GM18520 (cell line): ENCODE measurements around the gene LZTFL1.

ENCODE experiments used
- ATAC-seq: cut with Tn5 transposase; IDR thresholded peaks from one replicate; pipeline ENCODE4 v1.9.1; 2021; ENCODE audit not compliant: unreplicated experiment

The LZTFL1 gene, protein sequence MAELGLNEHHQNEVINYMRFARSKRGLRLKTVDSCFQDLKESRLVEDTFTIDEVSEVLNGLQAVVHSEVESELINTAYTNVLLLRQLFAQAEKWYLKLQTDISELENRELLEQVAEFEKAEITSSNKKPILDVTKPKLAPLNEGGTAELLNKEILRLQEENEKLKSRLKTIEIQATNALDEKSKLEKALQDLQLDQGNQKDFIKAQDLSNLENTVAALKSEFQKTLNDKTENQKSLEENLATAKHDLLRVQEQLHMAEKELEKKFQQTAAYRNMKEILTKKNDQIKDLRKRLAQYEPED

DNA sequence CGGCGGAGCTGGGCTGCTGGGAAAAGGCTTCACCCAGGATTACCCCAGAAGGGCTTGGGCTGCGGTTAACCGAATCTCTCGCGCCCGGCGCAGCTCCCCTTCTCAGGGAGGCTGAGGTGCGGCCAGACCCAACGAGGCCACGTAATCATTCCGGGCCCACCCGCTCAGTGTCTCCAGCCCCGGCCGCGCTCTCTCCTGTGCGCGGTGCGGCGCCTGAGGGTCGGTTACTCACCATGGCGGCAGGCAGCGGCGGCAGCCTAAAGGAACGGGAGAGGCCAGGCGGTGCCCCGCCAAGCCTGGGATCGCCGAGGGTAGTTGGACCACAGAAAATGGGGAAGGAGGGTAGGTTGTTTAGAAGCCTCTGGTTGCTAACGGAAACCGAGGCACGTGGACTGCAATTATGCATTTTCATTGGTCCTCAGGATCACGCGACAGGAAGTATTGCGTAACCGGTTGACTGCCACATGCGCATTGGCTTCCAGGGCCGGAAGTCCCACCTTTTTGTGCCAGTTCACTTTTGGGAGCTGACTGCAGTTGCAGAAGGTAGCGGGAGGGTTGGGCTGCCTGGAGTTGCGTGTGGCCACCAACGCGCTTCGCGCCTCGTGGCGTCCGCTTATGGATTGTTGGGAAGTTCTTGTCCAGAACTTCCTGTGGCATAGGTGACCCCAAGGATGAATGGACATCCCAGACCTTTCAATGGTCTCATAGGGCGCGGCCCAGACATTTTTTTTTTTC, at the start of gene LZTFL1:
TSS of gene LZTFL1 (minus strand) at position 363 of the 735 bp plus-strand sequence. CDS start at position 235, 128 bp downstream.
- ATAC-seq: no peak

DNA sequence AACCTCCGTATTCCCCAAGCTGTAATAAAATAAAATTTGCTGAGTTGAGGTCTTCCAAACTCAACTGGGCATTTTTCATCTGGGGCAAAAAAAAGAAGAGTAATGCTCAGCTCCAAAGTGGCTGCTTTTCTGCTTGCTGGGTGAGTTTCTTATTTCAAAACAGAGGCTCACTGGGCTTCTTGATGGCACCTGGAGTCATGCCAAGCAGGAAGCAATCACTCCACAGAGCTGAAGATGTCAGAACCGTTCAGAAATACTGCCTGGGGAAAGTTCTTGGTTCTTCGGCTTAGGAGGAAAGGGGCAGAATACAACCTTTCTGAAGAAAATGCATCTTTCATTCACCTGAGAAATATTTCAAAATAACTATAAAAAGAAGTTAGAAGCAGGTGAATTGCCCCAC, 48.5 kb upstream of the LZTFL1 start:
- no peak for ATAC-seq

DNA sequence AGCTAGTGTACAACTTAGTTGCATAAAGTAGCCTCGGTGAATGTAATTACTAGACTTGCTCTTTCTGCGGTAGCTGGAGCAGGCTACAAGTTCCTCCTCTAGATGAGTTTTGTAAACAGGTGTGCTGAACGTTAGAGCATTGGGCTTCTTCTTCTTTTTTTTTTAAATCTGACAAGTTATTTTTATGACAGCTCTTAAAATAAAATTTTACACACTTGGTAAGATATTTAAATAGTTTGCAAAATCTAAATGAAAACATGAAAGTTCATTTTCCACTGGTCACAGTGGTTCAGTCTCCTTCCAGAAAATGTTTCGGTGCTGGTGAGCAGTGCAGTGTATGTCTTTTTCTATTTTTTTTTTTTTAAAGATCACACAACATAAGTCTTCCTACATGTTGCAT, 47.4 kb upstream of the LZTFL1 start:
- ATAC-seq: no peak

DNA sequence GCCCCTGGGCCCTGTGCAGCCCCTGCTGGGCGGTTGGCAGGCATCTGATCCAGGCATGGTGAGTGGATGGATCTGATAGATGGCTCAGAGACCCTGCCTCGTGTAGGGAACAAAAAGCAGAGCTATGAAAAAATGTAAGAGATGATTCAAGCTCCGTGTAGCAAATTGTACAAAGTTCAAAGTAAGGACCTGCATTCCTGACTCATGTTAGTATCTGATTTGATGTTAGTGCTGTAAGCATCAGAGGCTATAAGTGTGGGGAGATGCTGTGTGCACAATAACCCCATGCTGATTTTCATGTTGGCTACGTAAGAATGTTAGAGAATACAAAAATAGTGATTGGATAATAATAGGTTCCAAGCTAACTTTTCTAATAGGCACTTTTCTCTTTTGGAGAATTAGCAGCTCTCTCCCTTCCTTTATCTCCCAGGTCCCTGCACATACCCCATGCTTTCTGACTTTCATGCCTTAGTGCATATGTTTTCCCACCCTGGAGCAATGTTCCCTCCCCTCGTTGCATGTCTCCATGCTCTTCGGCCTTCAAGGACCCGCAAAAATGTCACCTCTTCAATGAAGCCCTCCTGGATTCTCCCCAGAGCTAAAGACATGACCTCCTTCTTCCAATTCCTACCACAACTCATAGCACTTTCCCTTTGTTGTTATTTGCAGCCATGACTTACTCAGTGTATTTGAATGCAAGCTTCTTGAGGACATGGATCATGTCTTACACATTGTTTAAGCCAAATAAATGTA, 46.0 kb upstream of the LZTFL1 start:
- no peak for ATAC-seq

DNA sequence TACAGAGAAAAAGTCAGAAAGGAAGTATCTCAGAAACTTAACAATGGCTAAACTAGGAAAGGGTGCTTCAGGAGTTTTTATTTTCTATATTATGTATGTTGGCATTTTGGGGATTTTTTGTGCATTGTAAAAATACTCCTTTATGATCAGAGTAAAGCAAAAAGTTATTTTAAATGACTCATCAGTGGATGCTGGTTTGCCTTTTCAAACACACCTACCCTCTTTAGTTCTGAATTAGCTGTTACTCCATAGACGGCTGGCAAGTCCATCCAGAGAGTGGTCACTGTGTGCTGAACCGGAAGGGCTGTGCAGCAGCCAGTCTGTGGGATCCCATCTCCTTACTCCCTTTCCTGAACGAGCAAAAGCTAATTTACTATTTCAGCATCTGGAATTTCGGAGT, 45.4 kb upstream of the LZTFL1 start:
- no peak for ATAC-seq

DNA sequence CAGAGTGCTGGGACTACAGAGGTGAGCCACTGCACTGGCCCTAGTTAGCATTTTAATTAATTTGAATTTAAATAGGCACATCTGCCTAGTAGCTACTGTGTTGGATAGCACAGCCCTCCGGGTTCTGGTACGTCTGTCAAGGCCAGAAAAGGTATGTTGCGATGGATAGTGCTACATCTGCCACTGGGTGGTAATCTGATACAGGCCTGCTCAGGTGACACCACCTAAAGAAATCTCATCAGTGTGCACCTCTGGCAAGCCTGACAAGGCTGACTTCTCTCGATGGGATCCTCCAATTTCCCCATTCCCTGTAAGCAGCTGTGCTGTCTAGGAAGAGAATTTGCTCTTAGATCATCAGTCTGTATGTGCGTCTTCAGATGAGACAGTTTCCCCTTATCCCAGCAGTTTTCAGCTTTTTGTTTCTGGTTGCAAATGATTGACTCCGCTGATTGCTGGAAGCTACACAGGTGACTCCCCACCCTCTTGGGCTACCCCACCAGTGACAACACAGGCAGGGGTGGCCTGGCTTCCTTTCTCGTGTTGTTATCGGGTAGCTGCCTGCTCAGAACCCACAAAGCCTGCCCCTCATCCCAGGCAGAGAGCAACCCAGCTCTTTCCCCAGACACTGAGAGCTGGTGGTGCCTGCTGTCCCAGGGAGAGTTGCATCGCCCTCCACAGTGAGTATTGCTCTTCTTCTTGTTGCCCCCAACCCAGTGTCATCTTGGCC, 44.2 kb upstream of the LZTFL1 start, which contains the start of gene CCR9:
TSS of gene CCR9 (plus strand) at position 565 of the 727 bp plus-strand sequence. CDS start 8,391 bp downstream, outside the sequence.
- no peak for ATAC-seq

DNA sequence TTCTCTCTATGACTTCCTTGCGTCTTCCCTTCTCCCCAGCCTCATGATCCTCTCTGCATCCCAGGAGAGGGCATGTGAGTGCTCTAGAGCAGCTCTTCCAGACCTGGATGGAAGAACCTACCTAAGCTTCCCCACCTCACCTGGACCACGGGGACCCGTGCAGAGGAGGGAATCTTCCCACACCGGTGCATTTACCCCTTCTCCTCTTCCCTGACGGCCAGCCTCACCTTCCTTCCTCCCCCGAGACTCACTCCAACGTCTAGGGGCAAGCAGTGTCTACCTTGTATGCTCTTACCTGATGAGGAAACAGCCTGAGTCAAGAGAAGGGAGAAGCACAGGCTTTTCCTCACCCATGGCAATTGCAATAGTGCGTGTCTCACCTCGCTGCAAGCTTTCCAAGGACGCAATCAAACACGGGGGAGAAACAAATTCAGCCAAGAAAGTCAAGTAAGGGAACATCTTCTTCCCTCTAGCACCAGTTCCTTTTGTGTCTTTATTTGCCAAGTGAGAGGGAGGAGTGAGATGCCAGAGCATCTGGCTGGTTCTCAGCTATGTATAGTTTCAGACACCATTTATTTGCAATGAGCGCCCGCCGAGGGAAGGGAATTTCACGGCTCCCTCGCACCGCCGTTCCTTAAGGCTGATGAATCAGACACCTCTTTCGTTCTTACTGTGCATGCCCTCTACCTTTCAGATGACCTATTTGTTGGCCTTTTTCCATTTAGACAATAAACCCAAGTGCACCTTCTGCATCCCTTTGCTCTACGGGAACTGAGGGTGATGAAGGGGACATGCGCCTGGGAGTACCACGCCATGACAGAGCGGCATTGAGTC, 42.7 kb upstream of the LZTFL1 start:
- no peak for ATAC-seq

DNA sequence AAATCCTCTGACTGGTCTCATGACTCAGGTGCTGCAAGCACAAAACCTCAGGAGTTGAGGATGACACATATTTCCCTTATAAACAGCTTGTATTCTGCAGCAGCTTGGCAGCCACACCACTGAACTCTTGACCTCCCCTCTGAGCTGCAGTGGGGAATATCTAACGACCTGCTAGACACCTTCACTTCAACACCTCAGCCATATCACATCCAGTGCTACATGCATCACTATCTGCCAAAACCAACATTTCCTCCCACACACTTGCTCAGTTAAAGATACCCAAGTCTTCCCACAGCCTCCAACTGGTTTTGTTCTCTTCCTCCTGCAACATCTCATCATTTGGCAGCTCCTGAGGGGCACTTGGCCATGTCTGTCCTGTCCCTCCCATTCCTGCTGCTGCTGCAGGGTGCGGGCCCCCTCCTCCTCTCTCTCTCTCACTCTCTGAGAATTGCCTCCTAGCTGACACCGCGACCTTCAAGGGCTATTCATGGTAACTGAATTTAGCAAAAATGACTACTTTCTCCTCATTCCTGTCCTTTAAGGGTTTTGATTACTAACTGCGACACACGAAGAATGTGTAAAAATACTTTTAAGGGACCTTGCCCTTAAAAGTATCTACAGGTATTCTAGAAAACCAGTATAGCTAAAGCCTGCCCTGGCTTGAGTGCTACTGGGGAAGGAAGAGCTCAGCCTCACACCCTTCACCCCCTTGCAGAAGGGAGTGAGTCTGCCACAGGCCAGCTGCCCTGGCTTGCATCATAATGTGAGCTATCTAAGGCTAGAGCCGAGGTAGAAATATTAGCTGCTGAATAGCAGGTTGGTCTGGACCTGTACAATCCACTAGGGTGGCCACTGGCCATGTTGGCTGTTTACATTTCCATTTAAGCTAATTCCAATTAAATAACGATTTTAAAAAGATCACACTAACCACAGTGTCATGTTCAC, 39.4 kb upstream of the LZTFL1 start:
- ATAC-seq: no peak

DNA sequence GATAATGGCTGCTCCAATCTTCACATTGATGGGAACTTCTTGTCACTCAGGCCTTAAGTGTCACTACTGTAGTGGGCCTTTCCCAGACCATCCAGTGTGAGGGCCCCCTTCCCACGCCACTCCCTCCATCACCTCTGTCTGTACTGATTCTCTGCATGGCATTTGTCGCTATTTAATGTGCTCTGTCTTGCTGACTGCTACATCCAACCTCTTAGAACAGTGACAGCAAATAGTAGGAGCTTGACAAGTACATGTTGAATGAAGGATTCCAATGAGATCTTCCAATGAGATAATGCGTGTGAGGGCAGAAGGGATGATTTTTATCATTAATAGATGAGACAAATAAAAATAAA, 38.8 kb upstream of the LZTFL1 start:
- ATAC-seq: no peak

DNA sequence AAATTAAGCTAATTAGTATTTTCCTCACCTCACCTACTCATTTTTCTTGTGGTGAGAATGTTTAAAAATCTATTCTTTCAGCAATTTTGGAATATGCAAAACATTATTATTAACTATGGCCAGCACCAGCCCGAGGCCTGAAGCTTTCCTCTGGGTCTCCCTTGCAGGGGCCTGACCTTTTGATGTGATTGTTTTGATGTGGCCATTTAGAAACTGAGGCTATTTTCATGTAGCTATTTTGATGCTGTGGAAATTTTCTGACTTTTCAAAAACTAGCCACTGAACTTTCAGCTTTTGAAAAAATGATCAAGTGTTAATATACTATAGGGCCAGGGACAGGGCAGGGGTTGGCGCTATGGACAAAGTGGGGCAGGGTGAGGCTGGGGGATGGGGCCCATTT, 36.2 kb upstream of the LZTFL1 start:
- no peak for ATAC-seq

DNA sequence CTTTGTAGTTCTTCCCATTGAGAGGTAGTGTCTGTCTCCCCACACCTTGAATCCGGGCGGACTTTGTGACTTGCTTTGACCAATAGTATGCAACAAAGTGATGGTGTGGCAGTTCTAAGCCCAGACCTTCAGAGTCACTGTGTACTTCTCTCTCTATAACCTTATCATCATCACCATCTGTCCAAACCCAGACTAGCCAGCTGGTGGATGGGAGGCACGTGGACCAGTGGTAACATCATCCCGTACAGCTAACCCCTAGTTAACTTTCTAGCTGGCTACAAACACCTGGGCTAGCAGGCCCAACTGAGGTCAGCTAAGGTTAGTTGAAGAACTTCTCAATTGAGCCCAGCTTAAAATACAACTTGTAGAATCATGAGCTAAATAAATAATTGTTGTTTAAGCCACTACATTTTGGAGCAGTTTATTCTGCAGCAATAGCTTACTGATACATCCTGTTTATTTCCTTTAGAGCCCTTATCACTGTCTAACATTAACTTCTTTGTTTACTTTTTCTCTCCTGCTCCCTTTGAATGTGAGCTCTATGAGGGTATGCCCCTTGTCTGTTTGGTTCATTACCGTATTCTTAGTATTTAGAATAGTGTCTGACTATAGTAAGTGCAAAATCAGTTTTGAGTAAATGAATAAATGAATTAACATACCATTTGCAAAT, 32.9 kb upstream of the LZTFL1 start:
- no peak for ATAC-seq

DNA sequence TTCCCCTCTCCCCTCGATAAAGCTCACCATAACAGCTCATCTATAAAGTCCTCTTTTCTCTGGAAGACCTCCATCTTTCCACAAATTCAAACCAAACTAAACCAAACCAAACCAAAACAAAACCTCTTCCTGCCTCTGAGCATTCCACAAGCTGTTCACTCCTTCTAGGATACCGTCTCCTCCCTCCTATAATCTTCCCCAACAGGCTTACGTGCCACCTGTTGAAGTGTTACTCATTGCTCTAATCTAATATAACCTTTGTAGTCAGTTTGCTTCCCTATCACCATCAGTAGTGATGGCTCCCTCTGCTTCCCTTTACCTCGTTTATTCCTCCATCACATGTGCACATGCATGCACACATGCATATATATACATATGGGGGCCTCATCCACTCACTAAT, 31.7 kb upstream of the LZTFL1 start:
- no peak for ATAC-seq

DNA sequence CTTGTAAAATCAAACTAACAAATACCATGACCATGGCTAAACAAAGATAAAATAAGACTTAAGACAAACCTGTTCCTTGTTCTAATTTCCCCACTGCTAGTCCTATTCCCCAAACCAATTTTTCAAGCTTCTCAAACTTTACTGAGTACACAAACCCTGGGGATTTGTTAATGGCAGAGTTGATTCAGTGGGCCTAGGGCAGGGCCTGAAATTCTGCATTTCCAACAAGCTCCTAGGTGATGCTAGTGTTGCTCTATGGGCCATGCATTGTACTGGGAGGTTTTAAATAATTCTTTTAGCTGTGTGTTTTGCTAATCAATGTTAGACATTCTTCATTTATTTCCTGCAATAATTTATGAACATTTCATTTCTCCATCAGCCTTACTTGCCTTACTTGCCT, 31.1 kb upstream of the LZTFL1 start:
- no peak for ATAC-seq

DNA sequence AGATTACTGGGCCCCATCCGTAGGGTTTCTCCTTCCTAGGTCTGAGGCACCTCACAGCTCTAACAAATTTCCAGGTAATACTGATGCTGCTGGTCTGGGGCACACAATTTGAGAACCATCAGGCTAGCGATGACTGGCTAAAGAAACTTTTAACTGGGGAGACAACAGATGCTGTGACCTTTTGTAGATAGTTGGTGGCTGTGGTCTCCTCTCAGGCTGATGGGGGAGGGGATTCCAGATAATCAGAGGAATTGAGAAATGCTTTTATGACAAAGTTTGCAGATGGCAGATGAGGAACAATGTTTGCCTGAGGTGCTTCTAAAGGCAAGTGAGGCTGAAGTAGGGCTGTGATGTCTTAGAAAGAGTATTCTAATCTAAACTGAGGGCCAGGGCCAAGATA, 30.6 kb upstream of the LZTFL1 start:
- no peak for ATAC-seq

DNA sequence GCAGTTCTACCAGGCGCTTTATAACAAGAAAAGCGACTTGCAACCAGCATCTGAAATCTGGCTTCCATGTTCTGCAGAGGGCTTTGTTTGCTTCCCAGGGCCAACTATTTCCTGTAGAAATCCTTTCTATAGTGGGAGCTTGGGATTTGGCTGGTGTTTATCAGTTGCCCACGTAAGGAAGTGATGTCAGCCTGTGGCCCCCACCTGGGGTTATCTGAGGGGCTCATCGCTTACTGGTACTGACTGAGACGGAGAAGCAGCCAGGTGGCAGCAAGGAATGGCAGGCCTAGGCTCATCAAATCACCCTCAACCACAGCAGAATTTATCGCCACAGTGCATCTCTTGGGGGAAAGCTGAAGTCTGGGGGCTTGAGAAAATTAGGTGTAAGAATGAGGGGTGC, 29.9 kb upstream of the LZTFL1 start:
- no peak for ATAC-seq

DNA sequence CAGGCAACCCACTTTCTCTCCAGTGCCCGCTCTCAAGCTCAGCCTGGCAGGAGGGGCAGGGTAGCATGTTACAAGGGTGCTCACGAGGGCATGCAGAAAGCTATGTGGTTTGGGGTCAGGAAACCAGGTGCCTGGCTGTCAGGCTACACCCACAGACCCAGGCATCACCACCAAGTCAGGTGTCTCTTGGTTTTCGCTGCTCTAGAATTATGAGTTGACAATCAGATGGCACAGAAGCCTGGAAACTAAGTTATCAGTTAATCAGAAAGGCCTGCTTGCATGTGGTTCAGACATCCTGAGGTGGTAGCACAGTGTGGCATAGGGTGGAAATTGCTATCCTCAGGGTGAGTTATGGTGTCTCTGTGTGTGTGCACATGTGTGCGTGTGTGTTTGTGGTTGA, 28.2 kb upstream of the LZTFL1 start:
- no peak for ATAC-seq

DNA sequence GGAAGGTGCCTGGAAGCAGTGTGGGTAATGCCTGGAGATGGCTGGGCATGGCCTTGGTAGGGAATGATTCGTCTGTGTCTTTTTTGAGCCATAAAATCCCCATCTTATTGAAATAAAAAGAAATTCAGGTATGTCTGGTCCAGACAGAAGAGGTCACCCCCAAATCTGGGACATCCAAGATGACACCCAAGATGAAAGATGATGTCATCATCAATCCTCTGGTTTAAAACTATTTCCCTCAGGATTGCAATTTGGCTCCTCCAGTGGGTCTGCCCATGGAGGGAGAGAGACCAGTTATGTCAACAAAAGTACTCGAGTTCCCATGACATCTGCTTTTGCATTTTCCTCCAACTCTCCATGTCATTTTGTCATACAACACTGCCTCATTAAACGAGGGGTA, 27.7 kb upstream of the LZTFL1 start:
- ATAC-seq: no peak

DNA sequence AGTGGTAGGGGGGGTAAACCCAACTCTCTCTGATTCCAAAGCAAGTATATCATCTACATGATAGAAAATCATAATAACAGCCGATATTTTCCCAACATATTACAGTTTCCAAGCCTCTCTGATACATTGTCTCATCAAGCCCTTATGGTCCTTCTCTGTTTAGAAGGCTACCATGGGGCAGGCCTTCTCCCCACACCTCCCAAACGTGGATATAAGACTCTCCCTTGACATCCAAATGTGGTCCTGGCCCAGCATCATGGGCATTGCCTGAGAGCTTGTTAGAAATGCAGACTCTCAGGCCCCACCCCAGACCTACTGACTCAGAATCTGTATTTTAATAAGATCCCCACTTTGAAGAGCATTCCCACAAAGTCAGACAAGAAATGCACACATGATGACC, 26.7 kb upstream of the LZTFL1 start:
- ATAC-seq: no peak

DNA sequence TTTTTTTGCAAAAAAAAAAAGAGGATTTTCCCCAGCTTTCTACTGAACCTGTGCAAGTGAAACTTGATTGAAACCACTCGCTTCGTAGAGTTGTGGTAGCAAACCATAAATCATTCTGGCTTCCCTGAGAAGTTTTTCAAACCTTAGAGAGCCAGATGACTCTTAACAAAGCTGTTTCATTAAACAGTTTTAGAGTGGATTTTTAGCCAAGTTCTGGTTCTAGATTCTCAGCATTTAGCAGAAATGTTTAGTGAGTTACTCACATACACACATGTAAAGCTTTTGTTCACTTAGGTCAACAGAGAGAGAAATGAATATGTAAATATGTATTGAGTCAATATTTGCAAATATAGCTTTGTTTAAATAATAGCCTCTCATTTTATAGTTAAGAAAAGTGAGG, 26.3 kb upstream of the LZTFL1 start:
- ATAC-seq: no peak
